H1 (cell line): ENCODE measurements around the gene TYRP1. TPM values are rescaled to one million over a fixed set of nuclear protein-coding genes. Genes with fewer than 3 reads are reported as not detected.

Source experiments
- CTCF ChIA-PET: fragments of 300-600 bp; sonication (Branson Sonifier 250); formaldehyde crosslinking; loops from one replicate; lab custom pipeline; 2021; ENCODE audit not compliant: partially characterized antibody; lab: Charles Lee
- POLR2A ChIA-PET: fragments of 300-600 bp; sonication (Branson Sonifier 250); formaldehyde crosslinking; loops from one replicate; lab custom pipeline; 2021; ENCODE audit warnings: inconsistent platforms; ENCODE audit not compliant: partially characterized antibody; lab: Charles Lee
- DNase-seq, 2 experiments: peaks; one replicate each; pipeline versions ENCODE4 v3.0.0 to v3.0.0-alpha.2; 2010 to 2022; ENCODE audit warnings: low spot score in 2 of 2, low read depth in 1 of 2, mixed read lengths in 1 of 2
- FAIRE-seq: peaks from 2 replicates; lab custom pipeline; 2011; peaks lifted over from hg19 to GRCh38; lab: Jason Lieb, UNC
- H2AFZ ChIP-seq: 2 replicates; pipeline ENCODE4 v1.8.1; 2012; ENCODE audit warnings: low read length, inconsistent platforms
- H2AK5ac ChIP-seq: 2 replicates; pipeline ENCODE4 v1.6.1; 2013; ENCODE audit warnings: low read depth, low read length
- H2BK120ac ChIP-seq: replicated peaks from 2 replicates; pipeline ENCODE3; 2013; ENCODE audit warnings: low read depth, low read length, inconsistent platforms
- H2BK12ac ChIP-seq: 2 replicates; pipeline ENCODE4 v1.6.1; 2013; ENCODE audit warnings: low read depth, low read length
- H2BK15ac ChIP-seq: 2 replicates; pipeline ENCODE4 v1.6.1; 2013; ENCODE audit warnings: low read length
- H2BK20ac ChIP-seq: 2 replicates; pipeline ENCODE4 v1.6.1; 2013; ENCODE audit warnings: low read length
- H2BK5ac ChIP-seq: 2 replicates; pipeline ENCODE4 v1.6.1; 2013; ENCODE audit warnings: low read depth, low read length
- H3K14ac ChIP-seq: 2 replicates; pipeline ENCODE4 v1.6.1; 2013; ENCODE audit warnings: inconsistent platforms; ENCODE audit not compliant: insufficient read length
- H3K18ac ChIP-seq: 2 replicates; pipeline ENCODE4 v1.6.1; 2013; ENCODE audit warnings: low read length; ENCODE audit errors: extremely low read depth
- H3K23ac ChIP-seq: 2 replicates; pipeline ENCODE4 v1.6.1; 2013; ENCODE audit warnings: inconsistent platforms; ENCODE audit not compliant: insufficient read length
- H3K23me2 ChIP-seq: 2 replicates; pipeline ENCODE4 v1.6.1; 2013; ENCODE audit warnings: low read depth, low read length
- H3K27ac ChIP-seq: 2 replicates; pipeline ENCODE4 v1.6.1; 2011; ENCODE audit warnings: low read depth, low read length, inconsistent platforms
- H3K27me3 ChIP-seq, 4 experiments: replicated peaks in 1 of 4; 1 replicate in 1 of 4; 2 replicates in 3 of 4; pipeline versions ENCODE4 v1.6.1 to v1.8.1; 2011 to 2013; ENCODE audit warnings: low read length in 3 of 4, mild to moderate bottlenecking in 3 of 4, inconsistent platforms in 2 of 4, mixed read lengths in 2 of 4, moderate library complexity in 1 of 4; ENCODE audit not compliant: control insufficient read depth in 3 of 4, insufficient read depth in 3 of 4; ENCODE audit errors: extremely low read depth in 1 of 4
- H3K36me3 ChIP-seq, 4 experiments: 2 replicates each; pipeline versions ENCODE4 v1.6.1 to v1.8.1; 2011 to 2013; ENCODE audit warnings: mild to moderate bottlenecking in 4 of 4, low read length in 3 of 4, moderate library complexity in 2 of 4, control low read depth in 1 of 4, inconsistent platforms in 1 of 4; ENCODE audit not compliant: insufficient read depth in 4 of 4, control insufficient read depth in 2 of 4
- H3K4ac ChIP-seq: replicated peaks from 2 replicates; pipeline ENCODE3; 2013; ENCODE audit warnings: low read length, low read depth, mixed read lengths, inconsistent platforms; ENCODE audit not compliant: insufficient read length
- H3K4me1 ChIP-seq, 4 experiments: replicated peaks in 1 of 4; 1 replicate in 1 of 4; 2 replicates in 3 of 4; pipeline versions ENCODE4 v1.6.1 to v1.8.1; 2011 to 2013; ENCODE audit warnings: low read length in 3 of 4, inconsistent platforms in 2 of 4, mixed read lengths in 1 of 4; ENCODE audit not compliant: insufficient read depth in 4 of 4, control insufficient read depth in 3 of 4
- H3K4me2 ChIP-seq, 2 experiments: 2 replicates each; pipeline versions ENCODE4 v1.6.1 to v1.8.1; 2011 to 2013; ENCODE audit warnings: low read depth in 2 of 2, low read length in 2 of 2, control low read depth in 1 of 2, inconsistent platforms in 1 of 2, mild to moderate bottlenecking in 1 of 2; ENCODE audit not compliant: insufficient read depth in 1 of 2
- H3K4me3 ChIP-seq, 4 experiments: fragments of 200-600, 300-600 bp in 1 of 4; sonication (generic), shearing (Covaris generic), sonication (Bioruptor Twin) in 1 of 4; 2 replicates each; pipeline versions ENCODE4 v1.5.1 to v1.8.1; 2011 to 2016; ENCODE audit warnings: low read length in 4 of 4, low read depth in 3 of 4, control low read depth in 2 of 4, inconsistent platforms in 2 of 4, mild to moderate bottlenecking in 2 of 4, mixed read lengths in 1 of 4, moderate library complexity in 1 of 4; ENCODE audit not compliant: insufficient read depth in 2 of 4; ENCODE audit errors: extremely low read depth in 1 of 4
- H3K56ac ChIP-seq: replicated peaks from 2 replicates; pipeline ENCODE3; 2013; ENCODE audit warnings: low read depth, mild to moderate bottlenecking, mixed read lengths, low read length, inconsistent platforms; ENCODE audit not compliant: insufficient read length
- H3K79me1 ChIP-seq: 2 replicates; pipeline ENCODE4 v1.6.1; 2013; ENCODE audit warnings: low read depth, low read length, control low read depth
- H3K79me2 ChIP-seq, 2 experiments: 2 replicates each; pipeline versions ENCODE4 v1.6.1 to v1.8.1; 2012 to 2013; ENCODE audit warnings: low read length in 2 of 2, mild to moderate bottlenecking in 2 of 2, inconsistent platforms in 1 of 2; ENCODE audit not compliant: insufficient read depth in 2 of 2, control insufficient read depth in 1 of 2
- H3K9ac ChIP-seq, 4 experiments: replicated peaks in 1 of 4; 1 replicate in 1 of 4; 2 replicates in 3 of 4; pipeline versions ENCODE4 v1.6.1 to v1.8.1; 2011 to 2013; ENCODE audit warnings: low read depth in 3 of 4, low read length in 3 of 4, control low read depth in 2 of 4, mild to moderate bottlenecking in 2 of 4, moderate library complexity in 2 of 4, inconsistent platforms in 1 of 4; ENCODE audit errors: extremely low read depth in 1 of 4
- H3K9me3 ChIP-seq, 2 experiments: 2 replicates each; pipeline versions ENCODE4 v1.6.1 to v1.8.1; 2012 to 2013; ENCODE audit warnings: mild to moderate bottlenecking in 2 of 2, moderate library complexity in 2 of 2, control low read depth in 1 of 2, inconsistent platforms in 1 of 2, low read depth in 1 of 2, low read length in 1 of 2, mixed read lengths in 1 of 2; ENCODE audit not compliant: insufficient read depth in 2 of 2
- H4K20me1 ChIP-seq, 2 experiments: replicated peaks in 1 of 2; 2 replicates each; pipeline versions ENCODE3 to v1.8.1; 2011 to 2013; ENCODE audit warnings: inconsistent platforms in 2 of 2, low read length in 2 of 2, mild to moderate bottlenecking in 1 of 2; ENCODE audit not compliant: insufficient read depth in 2 of 2, control insufficient read depth in 1 of 2
- H4K5ac ChIP-seq: 2 replicates; pipeline ENCODE4 v1.6.1; 2013; ENCODE audit warnings: low read length, low read depth, mixed read lengths, inconsistent platforms; ENCODE audit not compliant: insufficient read length
- H4K8ac ChIP-seq: 2 replicates; pipeline ENCODE4 v1.8.0; 2013; ENCODE audit warnings: mild to moderate bottlenecking, moderate library complexity, low read length, inconsistent platforms; ENCODE audit not compliant: insufficient read depth; ENCODE audit errors: extremely low read depth
- H4K91ac ChIP-seq: replicated peaks from 2 replicates; pipeline ENCODE3; 2013; ENCODE audit warnings: low read length, mixed read lengths, inconsistent platforms; ENCODE audit not compliant: insufficient read length
- ASH2L ChIP-seq: fragments of 200-600, 300-600 bp; sonication (generic); IDR thresholded peaks from one replicate; pipeline ENCODE4 v1.7.1; 2017; ENCODE audit warnings: low read length
- ATF3 ChIP-seq: IDR thresholded peaks from 2 replicates; pipeline ENCODE4 v1.6.1; 2011; ENCODE audit warnings: low read depth, mild to moderate bottlenecking, low read length; ENCODE audit not compliant: insufficient read depth
- BACH1 ChIP-seq: IDR thresholded peaks from 2 replicates; pipeline ENCODE4 v1.6.1; 2012; ENCODE audit warnings: low read length, improper control_type of control experiment
- BCL11A ChIP-seq, 2 experiments: IDR thresholded peaks; one replicate each; pipeline ENCODE4 v1.6.1; 2011; ENCODE audit warnings: low read depth in 2 of 2, low read length in 2 of 2, mild to moderate bottlenecking in 2 of 2
- CBX8 ChIP-seq: fragments of 300-800, 300-1000 bp; sonication (generic); IDR thresholded peaks from 2 replicates; pipeline ENCODE4 v1.7.1; 2016; ENCODE audit warnings: low read depth, low read length, borderline replicate concordance
- CTCF ChIP-seq, 3 experiments: IDR thresholded peaks; 1 replicate in 2 of 3; 2 replicates in 1 of 3; pipeline versions ENCODE4 v1.5.1 to v1.6.1; 2011; ENCODE audit warnings: low read length in 3 of 3, mild to moderate bottlenecking in 3 of 3, inconsistent platforms in 2 of 3, low read depth in 1 of 3, moderate library complexity in 1 of 3; ENCODE audit not compliant: insufficient read depth in 1 of 3; ENCODE audit errors: control extremely low read depth in 1 of 3
- PHF8 ChIP-seq: fragments of 200-600 bp; sonication (generic); conservative IDR thresholded peaks from 2 replicates; pipeline ENCODE4 v1.7.1; 2012; ENCODE audit warnings: low read depth, mild to moderate bottlenecking, inconsistent platforms, low read length, moderate library complexity
- RAD21 ChIP-seq, 2 experiments: IDR thresholded peaks in 1 of 2; conservative IDR thresholded peaks in 1 of 2; 2 replicates each; pipeline ENCODE4 v1.6.1; 2011; ENCODE audit warnings: low read depth in 2 of 2, low read length in 2 of 2, improper control_type of control experiment in 1 of 2, inconsistent platforms in 1 of 2, mild to moderate bottlenecking in 1 of 2, moderate library complexity in 1 of 2
- SP2 ChIP-seq: IDR thresholded peaks from 2 replicates; pipeline ENCODE4 v1.6.1; 2012; ENCODE audit warnings: mild to moderate bottlenecking, low read length, inconsistent platforms
- SP4 ChIP-seq: IDR thresholded peaks from 2 replicates; pipeline ENCODE4 v1.6.1; 2012; ENCODE audit warnings: low read length, inconsistent platforms
- WGBS, 2 experiments: shearing (Covaris generic) in 1 of 2; methylation state at CpG; one replicate each; pipeline versions ENCODE4 v1.1.6 to v1.1.7; 2013 to 2015; ENCODE audit warnings: low lambda C conversion rate in 2 of 2, mixed read lengths in 2 of 2, inconsistent platforms in 1 of 2, low coverage in 1 of 2, missing lambda C conversion rate in 1 of 2; ENCODE audit not compliant: insufficient replicate concordance in 2 of 2, insufficient coverage in 1 of 2, insufficient read length in 1 of 2; ENCODE audit errors: extremely low coverage in 1 of 2, missing lambda C conversion rate in 1 of 2; 5-methylcytosine and 5-hydroxymethylcytosine counted together
- polyA plus RNA-seq, 7 experiments: library from polyadenylated mRNA; depleted of rRNA in 3 of 7; stranded (reverse) in 5 of 7; unstranded in 2 of 7; fragments of >200 nt in 5 of 7; fragments of 200-250 nt in 2 of 7; gene quantifications; 1 replicate in 5 of 7; 2 replicates in 1 of 7; 4 replicates in 1 of 7; pipeline versions ENCODE4 v1.2.1 to v1.2.3, GENCODE V29; 2011 to 2013; ENCODE audit warnings: missing spikeins in 2 of 7, mixed read lengths in 2 of 7
- total RNA-seq: library from RNA; stranded (reverse); fragmentation: NEBNext Ultra II Directional; extraction: Animal tissue kit (Norgen Biotek cat#: 25700); gene quantifications from 2 replicates; pipeline ENCODE4 v1.2.1, GENCODE V29; 2021

TYRP1 gene
- total and polyA plus RNA-seq, 2 of the 8 experiments (the other 6 are each of a cell fraction or from before 2014, with no cell fraction given): 0.15 TPM; not detected in 1

GRCh38 chr9:12723409-12724028, 30.3 kb downstream of the TYRP1 start:
- CTCF ChIA-PET: interaction anchor here (0.5 to 6.4 kb wide), 28 partner anchors 9 to 366 kb away, joined by 3 to 30 read pairs (median 4); partner anchors contain the start of gene LURAP1L
- no peak overlapping the region for H2BK120ac ChIP-seq
- H3K9me3 ChIP-seq: no peaks in the 10 kb centered on the region
- H3K79me1 ChIP-seq: no peaks in the 10 kb centered on the region
- no peak overlapping the region for H2BK12ac ChIP-seq
- no peaks in the 10 kb centered on the region for H3K23me2 ChIP-seq
- H3K4ac ChIP-seq: no peak overlapping the region
- H3K18ac ChIP-seq: no peak overlapping the region
- H3K4me3 ChIP-seq: no peak overlapping the region
- POLR2A ChIA-PET: no interaction called here
- H3K27me3 ChIP-seq: no peaks in the 10 kb centered on the region
- H3K27ac ChIP-seq: no peak overlapping the region
- H3K79me2 ChIP-seq: no peaks in the 10 kb centered on the region
- no peaks in the 10 kb centered on the region for H4K20me1 ChIP-seq
- no peak overlapping the region for H3K14ac ChIP-seq
- no peak overlapping the region for H4K91ac ChIP-seq
- H2BK20ac ChIP-seq: 0 out of 2 replicates have a peak overlapping the region, but pooled peaks have one; percentile 4
- no peak for DNase-seq
- H3K4me2 ChIP-seq: no peak overlapping the region
- no peak overlapping the region for H2AK5ac ChIP-seq
- no peak overlapping the region for H4K8ac ChIP-seq
- no peak overlapping the region for H3K56ac ChIP-seq
- no peak for FAIRE-seq
- peak overlapping the region; percentile 78 for H2AFZ ChIP-seq
- H4K5ac ChIP-seq: no peak overlapping the region
- no peak overlapping the region for H2BK5ac ChIP-seq
- H3K36me3 ChIP-seq: no peaks in the 10 kb centered on the region
- peaks cover 0 to 5% (median 2%) of the 10 kb centered on the region in 4 experiments; a peak in 4 of 7 replicates for H3K4me1 ChIP-seq
- no peak overlapping the region for H3K9ac ChIP-seq
- H3K23ac ChIP-seq: no peak overlapping the region
- 71% methylated on average over 5 of the region's 5 CpGs; no CpG with 5 or more reads in 1 of the 2 experiments for WGBS, 2 experiments
- no peak overlapping the region for H2BK15ac ChIP-seq
- peak in 1 of 3 experiments; percentile 28; a peak in 2 of 4 replicates for TF ChIP-seq CTCF (IDR thresholded peaks at IDR 0.05; ENCODE audit: control extremely low read depth in 1 of 3, insufficient read depth in 1 of 3, low read depth in 1 of 3, low read length in 3 of 3)
- no peak for TF ChIP-seq SP2
- no peak for TF ChIP-seq CBX8
- TF ChIP-seq PHF8: no peak
- TF ChIP-seq RAD21 (IDR thresholded peaks at IDR 0.05 in 1 of 2, conservative IDR thresholded peaks at IDR 0.05 in 1 of 2; ENCODE audit: low read depth in 2 of 2, low read length in 2 of 2): peak; percentile 45 to 50
- TF ChIP-seq BCL11A (IDR thresholded peaks at IDR 0.05; ENCODE audit: low read depth in 2 of 2, low read length in 2 of 2): no peak
- no peak for TF ChIP-seq ATF3
- TF ChIP-seq SP4: no peak
- TF ChIP-seq BACH1: no peak
- no peak for TF ChIP-seq ASH2L
